ENCODE measurements around the gene CD2AP. TPM values are rescaled to one million over a fixed set of nuclear protein-coding genes. Genes with fewer than 3 reads are reported as not detected.

Gene CD2AP
- total and polyA plus RNA-seq, 2 donors (not counting 1 experiment from before 2014, with no cell fraction given), result 4.7 to 43.3 TPM

DNA sequence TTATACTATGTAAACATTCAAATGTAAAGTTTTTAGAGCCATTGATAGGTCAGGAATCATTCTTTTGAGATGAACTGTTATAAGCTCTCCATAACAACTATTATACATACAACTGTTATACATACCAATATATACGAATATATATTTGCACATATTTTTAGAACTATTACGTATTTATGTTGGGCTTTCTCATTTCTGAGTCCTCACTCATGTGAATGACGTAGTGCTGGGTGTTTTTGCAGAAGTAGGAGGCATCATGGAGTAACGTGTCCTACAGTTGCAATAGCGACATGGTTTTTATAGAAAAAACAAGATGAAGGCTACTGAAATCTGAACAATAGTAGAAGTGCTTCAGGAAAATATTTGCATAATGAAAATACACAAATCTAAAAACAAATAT is 184.4 kb downstream of the CD2AP start:
- H3K4me1 Mint-ChIP-seq, result no peaks in the 10 kb centered on the region
- DNase-seq (no peak), ATAC-seq (ENCODE audit: low read depth) (no peak)
- H3K4me3 ChIP-seq (ENCODE audit: control extremely low read depth in 1 of 5, extremely low read depth in 1 of 5, insufficient read depth in 1 of 5, low read depth in 2 of 5, low read length in 4 of 5), result no peak overlapping the region
- H4K20me1 ChIP-seq (ENCODE audit: control insufficient read depth, insufficient read depth, low read length, poor library complexity, severe bottlenecking), result no peaks in the 10 kb centered on the region
- intact Hi-C loops (cut with micrococcal nuclease), result no loop called here
- no peak overlapping the region for H3K27ac Mint-ChIP-seq
- TF ChIP-seq EZH2 (IDR thresholded peaks at IDR 0.05; ENCODE audit: borderline replicate concordance, insufficient read depth, low read depth, low read length, poor library complexity, severe bottlenecking), result no peak
- TF ChIP-seq, protein P1, sequence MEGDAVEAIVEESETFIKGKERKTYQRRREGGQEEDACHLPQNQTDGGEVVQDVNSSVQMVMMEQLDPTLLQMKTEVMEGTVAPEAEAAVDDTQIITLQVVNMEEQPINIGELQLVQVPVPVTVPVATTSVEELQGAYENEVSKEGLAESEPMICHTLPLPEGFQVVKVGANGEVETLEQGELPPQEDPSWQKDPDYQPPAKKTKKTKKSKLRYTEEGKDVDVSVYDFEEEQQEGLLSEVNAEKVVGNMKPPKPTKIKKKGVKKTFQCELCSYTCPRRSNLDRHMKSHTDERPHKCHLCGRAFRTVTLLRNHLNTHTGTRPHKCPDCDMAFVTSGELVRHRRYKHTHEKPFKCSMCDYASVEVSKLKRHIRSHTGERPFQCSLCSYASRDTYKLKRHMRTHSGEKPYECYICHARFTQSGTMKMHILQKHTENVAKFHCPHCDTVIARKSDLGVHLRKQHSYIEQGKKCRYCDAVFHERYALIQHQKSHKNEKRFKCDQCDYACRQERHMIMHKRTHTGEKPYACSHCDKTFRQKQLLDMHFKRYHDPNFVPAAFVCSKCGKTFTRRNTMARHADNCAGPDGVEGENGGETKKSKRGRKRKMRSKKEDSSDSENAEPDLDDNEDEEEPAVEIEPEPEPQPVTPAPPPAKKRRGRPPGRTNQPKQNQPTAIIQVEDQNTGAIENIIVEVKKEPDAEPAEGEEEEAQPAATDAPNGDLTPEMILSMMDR (IDR thresholded peaks at IDR 0.05), result no peak
- H3K9me3 Mint-ChIP-seq (ENCODE audit: insufficient read depth), result no peaks in the 10 kb centered on the region
- H3K4me3 Mint-ChIP-seq, result no peak overlapping the region
- CTCF ChIA-PET, result interaction anchor here (1.6 kb wide), 1 partner anchor 31 kb away, joined by 4 read pairs; no protein-coding TSS in a partner anchor
- peaks cover 0 to 9% (median 4%) of the 10 kb centered on the region in 4 experiments for H3K27me3 ChIP-seq (replicated peaks in 1 of 4; ENCODE audit: control extremely low read depth in 1 of 4, control insufficient read depth in 3 of 4, insufficient read depth in 4 of 4, low read length in 3 of 4)
- no peaks in the 10 kb centered on the region for H3K9me3 ChIP-seq (ENCODE audit: control extremely low read depth in 1 of 3, control insufficient read depth in 2 of 3, insufficient read depth in 1 of 3, low read length in 2 of 3)
- no peaks in the 10 kb centered on the region for H3K4me1 ChIP-seq (ENCODE audit: control insufficient read depth in 2 of 2, insufficient read depth in 2 of 2, low read length in 2 of 2)
- H3K36me3 ChIP-seq (replicated peaks in 1 of 2; ENCODE audit: control extremely low read depth in 1 of 2, control insufficient read depth in 1 of 2, extremely low read depth in 1 of 2, insufficient read depth in 2 of 2, low read length in 1 of 2), result no peaks in the 10 kb centered on the region
- no peak overlapping the region for H3K27ac ChIP-seq (ENCODE audit: low read length in 2 of 2)
- WGBS (ENCODE audit: insufficient coverage), result 100% methylated on average over 1 of the region's 5 CpGs
- no peaks in the 10 kb centered on the region for H3K79me2 ChIP-seq (ENCODE audit: control insufficient read depth, insufficient read depth, low read length)
- peaks cover 33% of the 10 kb centered on the region for H3K27me3 Mint-ChIP-seq
- H3K4me2 ChIP-seq (replicated peaks; ENCODE audit: low read depth, low read length, poor library complexity, severe bottlenecking), result no peak overlapping the region
- H3K9ac ChIP-seq (ENCODE audit: low read length), result no peak overlapping the region
- no peak overlapping the region for H2AFZ ChIP-seq (ENCODE audit: insufficient read depth, low read depth, low read length, poor library complexity, severe bottlenecking)
- POLR2A ChIA-PET, result no interaction called here

DNA sequence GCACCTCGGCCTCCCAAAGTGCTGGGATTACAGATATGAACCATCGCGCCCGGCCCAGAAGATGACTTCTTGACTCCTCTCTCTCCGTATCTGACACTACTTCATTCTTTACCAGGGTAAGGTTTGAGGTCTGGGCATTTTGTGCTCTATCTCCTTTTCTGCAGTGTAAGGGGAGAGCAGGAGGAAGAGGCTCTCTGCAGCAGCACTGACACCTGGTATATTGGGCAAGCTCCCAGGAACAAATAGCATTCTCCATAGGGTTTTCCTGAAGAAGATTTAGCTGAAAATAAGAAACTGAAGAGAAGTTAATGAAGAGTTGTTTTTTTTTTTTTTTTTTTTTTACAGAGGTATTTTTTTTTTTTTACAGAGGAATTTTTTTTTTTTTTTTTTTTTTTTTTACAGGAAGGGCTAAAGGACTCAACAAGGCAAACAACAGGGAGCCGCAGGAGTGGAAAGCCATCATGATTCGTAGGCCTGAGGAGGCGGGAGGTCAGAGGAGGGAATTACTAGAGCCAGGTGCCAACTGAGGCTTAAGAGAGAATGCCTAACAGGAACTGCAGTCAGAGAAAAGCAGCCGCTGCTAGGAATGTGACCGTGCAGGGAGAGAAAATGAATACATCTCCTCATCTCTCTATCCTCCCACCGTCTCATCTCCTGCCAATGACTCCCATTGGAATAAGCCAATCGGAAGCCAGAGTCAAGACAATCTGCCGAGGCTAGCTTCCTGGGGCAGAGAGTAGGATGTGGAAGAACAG is 186.1 kb downstream of the CD2AP start:
- peaks cover 0 to 9% (median 7%) of the 10 kb centered on the region in 4 experiments for H3K27me3 ChIP-seq (replicated peaks in 1 of 4; ENCODE audit: control extremely low read depth in 1 of 4, control insufficient read depth in 3 of 4, insufficient read depth in 4 of 4, low read length in 3 of 4)
- Mint-ChIP-seq H3K27ac (no peak overlapping the region), H3K4me1 (no peaks in the 10 kb centered on the region), H3K27me3 (peaks cover 31% of the 10 kb centered on the region), H3K4me3 (no peak overlapping the region), H3K9me3 (ENCODE audit: insufficient read depth) (no peaks in the 10 kb centered on the region)
- ChIA-PET POLR2A (no interaction called here), CTCF (no interaction called here)
- no peak overlapping the region for H3K9ac ChIP-seq (ENCODE audit: low read length)
- no peak overlapping the region for H3K27ac ChIP-seq (ENCODE audit: low read length in 2 of 2)
- no peak for ATAC-seq (ENCODE audit: low read depth)
- TF ChIP-seq EZH2 (IDR thresholded peaks at IDR 0.05; ENCODE audit: borderline replicate concordance, insufficient read depth, low read depth, low read length, poor library complexity, severe bottlenecking), result no peak
- TF ChIP-seq, protein P1 (IDR thresholded peaks at IDR 0.05), result no peak
- DNase-seq, result no peak
- no peaks in the 10 kb centered on the region for H3K36me3 ChIP-seq (replicated peaks in 1 of 2; ENCODE audit: control extremely low read depth in 1 of 2, control insufficient read depth in 1 of 2, extremely low read depth in 1 of 2, insufficient read depth in 2 of 2, low read length in 1 of 2)
- no peaks in the 10 kb centered on the region for H3K9me3 ChIP-seq (ENCODE audit: control extremely low read depth in 1 of 3, control insufficient read depth in 2 of 3, insufficient read depth in 1 of 3, low read length in 2 of 3)
- H2AFZ ChIP-seq (ENCODE audit: insufficient read depth, low read depth, low read length, poor library complexity, severe bottlenecking), result no peak overlapping the region
- intact Hi-C loops (cut with micrococcal nuclease), result no loop called here
- H3K4me1 ChIP-seq (ENCODE audit: control insufficient read depth in 2 of 2, insufficient read depth in 2 of 2, low read length in 2 of 2), result no peaks in the 10 kb centered on the region
- WGBS (ENCODE audit: insufficient coverage), result 100% methylated on average over 1 of the region's 13 CpGs
- no peak overlapping the region for H3K4me3 ChIP-seq (ENCODE audit: control extremely low read depth in 1 of 5, extremely low read depth in 1 of 5, insufficient read depth in 1 of 5, low read depth in 2 of 5, low read length in 4 of 5)
- no peaks in the 10 kb centered on the region for H4K20me1 ChIP-seq (ENCODE audit: control insufficient read depth, insufficient read depth, low read length, poor library complexity, severe bottlenecking)
- no peaks in the 10 kb centered on the region for H3K79me2 ChIP-seq (ENCODE audit: control insufficient read depth, insufficient read depth, low read length)
- H3K4me2 ChIP-seq (replicated peaks; ENCODE audit: low read depth, low read length, poor library complexity, severe bottlenecking), result no peak overlapping the region

Data from B cell (primary cell).